HCT116 (cell line): ENCODE results near the gene MED27. TPM values are rescaled to one million over a fixed set of nuclear protein-coding genes. Genes with fewer than 3 reads are reported as not detected.

ENCODE experiments used
- ATAC-seq: fragments of 200-7000 bp; cut with Tn5 transposase; 2 replicates; pipeline ENCODE4 v1.9.1; 2020; ENCODE audit warnings: mild to moderate bottlenecking, moderate library complexity
- BruUV-seq: library from RNA; stranded (reverse); fragments of 400-500 nt; replicated peaks from 2 replicates; lab custom pipeline; 2021; lab: Mats Ljungman, UMichigan
- CTCF ChIA-PET: fragments of 300-600 bp; sonication (Branson Sonifier 250); formaldehyde crosslinking; loops from one replicate; lab custom pipeline; 2021; ENCODE audit warnings: antibody characterized with exemption; lab: Charles Lee
- POLR2A ChIA-PET: fragments of 300-600, 350-600 bp; sonication (Branson Sonifier 250); formaldehyde crosslinking; loops from one replicate; lab custom pipeline; 2021; ENCODE audit warnings: antibody characterized with exemption; lab: Charles Lee
- RAD21 ChIA-PET, 2 experiments: fragments of 300-600 bp; sonication (Branson Sonifier 250); formaldehyde crosslinking; loops; one replicate each; lab custom pipeline; 2023; ENCODE audit warnings: low total read pairs in 2 of 2; ENCODE audit not compliant: uncharacterized antibody in 2 of 2, unreplicated experiment in 2 of 2, low non-redundant PET in 1 of 2; lab: Charles Lee
- DNase-seq: peaks from one replicate; pipeline ENCODE4 v3.0.0-alpha.2; 2010; ENCODE audit warnings: low read depth, low spot score
- H2AFZ ChIP-seq: fragments of 200-600 bp; shearing (Covaris generic), sonication (generic); 2 replicates; pipeline ENCODE4 v1.6.1; 2017; ENCODE audit warnings: low read depth, mixed run types, mixed read lengths, antibody characterized with exemption, low read length; ENCODE audit not compliant: poor library complexity, severe bottlenecking
- H3K27ac ChIP-seq: 2 replicates; pipeline ENCODE4 v1.5.1; 2012; ENCODE audit warnings: low read depth, low read length
- H3K27me3 ChIP-seq: fragments of 200-600 bp; sonication (generic); 2 replicates; pipeline ENCODE4 v1.6.1; 2016; ENCODE audit warnings: mixed run types, low read length, mixed read lengths; ENCODE audit not compliant: insufficient read depth
- H3K36me3 ChIP-seq, 2 experiments: fragments of 200-500 bp in 1 of 2; fragments of 200-600 bp in 1 of 2; sonication (Bioruptor generic) in 1 of 2; sonication (generic) in 1 of 2; 2 replicates each; pipeline versions ENCODE4 v1.5.1 to v1.6.1; 2014 to 2016; ENCODE audit warnings: low read length in 2 of 2, inconsistent platforms in 1 of 2, mixed read lengths in 1 of 2, mixed run types in 1 of 2; ENCODE audit not compliant: insufficient read depth in 2 of 2, control insufficient read depth in 1 of 2
- H3K4me1 ChIP-seq, 2 experiments: fragments of 200-600 bp in 1 of 2; sonication (generic) in 1 of 2; 2 replicates each; pipeline versions ENCODE4 v1.5.1 to v1.6.1; 2012 to 2017; ENCODE audit warnings: low read length in 2 of 2, inconsistent platforms in 1 of 2, mild to moderate bottlenecking in 1 of 2, mixed read lengths in 1 of 2, mixed run types in 1 of 2, moderate library complexity in 1 of 2; ENCODE audit not compliant: insufficient read depth in 2 of 2, control insufficient read depth in 1 of 2
- H3K4me2 ChIP-seq: fragments of 200-600 bp; sonication (generic); 2 replicates; pipeline ENCODE4 v1.6.1; 2017; ENCODE audit warnings: mixed run types, low read length, mixed read lengths
- H3K4me3 ChIP-seq, 2 experiments: fragments of 200-600 bp in 1 of 2; sonication (generic) in 1 of 2; replicated peaks in 1 of 2; 2 replicates each; pipeline ENCODE4 v1.5.1; 2011 to 2016; ENCODE audit warnings: low read length in 2 of 2, control low read depth in 1 of 2, low read depth in 1 of 2, mild to moderate bottlenecking in 1 of 2, mixed read lengths in 1 of 2, mixed run types in 1 of 2
- H3K79me2 ChIP-seq: fragments of 200-600 bp; sonication (generic); 2 replicates; pipeline ENCODE4 v1.6.1; 2017; ENCODE audit warnings: mild to moderate bottlenecking, mixed run types, low read length, moderate library complexity, mixed read lengths; ENCODE audit not compliant: insufficient read depth
- H3K9ac ChIP-seq: fragments of 200-600 bp; sonication (generic); 2 replicates; pipeline ENCODE4 v1.6.1; 2016; ENCODE audit warnings: low read length, mixed read lengths
- H3K9me2 ChIP-seq: fragments of 200-600 bp; sonication (generic), shearing (Covaris generic); 2 replicates; pipeline ENCODE4 v1.6.1; 2017; ENCODE audit warnings: mixed run types, mild to moderate bottlenecking, moderate library complexity; ENCODE audit not compliant: insufficient read depth
- H3K9me3 ChIP-seq, 2 experiments: fragments of 200-500 bp in 1 of 2; fragments of 200-600 bp in 1 of 2; sonication (Bioruptor generic) in 1 of 2; sonication (generic) in 1 of 2; 2 replicates each; pipeline ENCODE4 v1.6.1; 2014 to 2017; ENCODE audit warnings: low read length in 2 of 2, mixed read lengths in 2 of 2, inconsistent platforms in 1 of 2, low read depth in 1 of 2, mild to moderate bottlenecking in 1 of 2, mixed run types in 1 of 2, moderate library complexity in 1 of 2; ENCODE audit not compliant: control insufficient read depth in 1 of 2, insufficient read depth in 1 of 2
- H4K20me1 ChIP-seq: fragments of 200-600 bp; sonication (generic), shearing (Covaris generic); 2 replicates; pipeline ENCODE4 v1.6.1; 2017; ENCODE audit warnings: mixed run types, mild to moderate bottlenecking, moderate library complexity; ENCODE audit not compliant: insufficient read depth
- CBX3 ChIP-seq: IDR thresholded peaks from 2 replicates; pipeline ENCODE4 v1.6.1; 2012; ENCODE audit warnings: low read depth
- CEBPB ChIP-seq: IDR thresholded peaks from 2 replicates; pipeline ENCODE4 v1.6.1; 2012; ENCODE audit warnings: low read depth
- EGR1 ChIP-seq: IDR thresholded peaks from 2 replicates; pipeline ENCODE4 v1.6.1; 2012; ENCODE audit warnings: low read depth
- ELF1 ChIP-seq: IDR thresholded peaks from 2 replicates; pipeline ENCODE4 v1.6.1; 2012; ENCODE audit warnings: low read depth, borderline replicate concordance
- EZH2 ChIP-seq: fragments of 200-600 bp; sonication (generic); IDR thresholded peaks from 2 replicates; pipeline ENCODE4 v1.6.1; 2017; ENCODE audit warnings: antibody characterized with exemption, mixed run types
- EZH2phosphoT487 ChIP-seq: fragments of 200-600 bp; IDR thresholded peaks from 2 replicates; pipeline ENCODE4 v1.6.1; 2018; ENCODE audit warnings: antibody characterized with exemption, borderline replicate concordance
- POLR2A ChIP-seq: IDR thresholded peaks from 2 replicates; pipeline ENCODE4 v1.7.0; 2011; ENCODE audit warnings: borderline replicate concordance; ENCODE audit not compliant: insufficient read depth, insufficient read length; ENCODE audit errors: extremely low read depth
- POLR2AphosphoS5 ChIP-seq: IDR thresholded peaks from 2 replicates; pipeline ENCODE4 v1.6.1; 2011; ENCODE audit warnings: mild to moderate bottlenecking, low read depth, low read length, moderate library complexity
- SP1 ChIP-seq: IDR thresholded peaks from 2 replicates; pipeline ENCODE4 v1.6.1; 2012; ENCODE audit warnings: low read depth
- TCF7L2 ChIP-seq: IDR thresholded peaks from 2 replicates; pipeline ENCODE4 v1.7.0; 2011; ENCODE audit warnings: borderline replicate concordance, inconsistent platforms; ENCODE audit not compliant: insufficient read depth, insufficient read length; ENCODE audit errors: extremely low read depth
- YY1 ChIP-seq: IDR thresholded peaks from 2 replicates; pipeline ENCODE4 v1.6.1; 2011; ENCODE audit warnings: low read length, low read depth, moderate library complexity, mild to moderate bottlenecking; ENCODE audit not compliant: insufficient replicate concordance; ENCODE audit errors: extremely low read depth
- ZFX ChIP-seq: fragments of 450-650 bp; IDR thresholded peaks from 2 replicates; pipeline ENCODE4 v1.6.1; 2017
- intact Hi-C: fragments of 100-400 bp; cut with micrococcal nuclease; formaldehyde crosslinking; loops from 2 replicates; pipeline ENCODE4 v1.10.0; 2022
- total RNA-seq: library from RNA; stranded (reverse); gene quantifications from one replicate; pipeline ENCODE4 v1.2.1, GENCODE V29; 2021; ENCODE audit not compliant: unreplicated experiment
- TF ChIP-seq, protein P1 (sequence below): IDR thresholded peaks from 2 replicates; pipeline ENCODE4 v1.6.1; 2011; ENCODE audit warnings: mild to moderate bottlenecking, low read length, moderate library complexity; ENCODE audit not compliant: insufficient replicate concordance; ENCODE audit errors: extremely low read depth
- TF ChIP-seq, protein P2 (sequence below): IDR thresholded peaks from 2 replicates; pipeline ENCODE4 v1.6.1; 2012
- TF ChIP-seq, protein P3 (sequence below): IDR thresholded peaks from 2 replicates; pipeline ENCODE4 v1.6.1; 2012; ENCODE audit warnings: low read depth
- TF ChIP-seq, protein P4 (sequence below), 3 experiments: fragments of 200-600 bp in 1 of 3; sonication (generic) in 1 of 3; IDR thresholded peaks in 2 of 3; conservative IDR thresholded peaks in 1 of 3; 2 replicates each; pipeline ENCODE4 v1.5.1; 2012 to 2017; ENCODE audit warnings: low read depth in 2 of 3, low read length in 2 of 3, antibody characterized with exemption in 1 of 3, borderline replicate concordance in 1 of 3, control low read depth in 1 of 3, mild to moderate bottlenecking in 1 of 3, mixed read lengths in 1 of 3, mixed run types in 1 of 3, moderate library complexity in 1 of 3; ENCODE audit not compliant: insufficient read depth in 1 of 3

MED27 gene
- total RNA-seq, 1 experiment from 2014 or later = 26.9 TPM

DNA sequence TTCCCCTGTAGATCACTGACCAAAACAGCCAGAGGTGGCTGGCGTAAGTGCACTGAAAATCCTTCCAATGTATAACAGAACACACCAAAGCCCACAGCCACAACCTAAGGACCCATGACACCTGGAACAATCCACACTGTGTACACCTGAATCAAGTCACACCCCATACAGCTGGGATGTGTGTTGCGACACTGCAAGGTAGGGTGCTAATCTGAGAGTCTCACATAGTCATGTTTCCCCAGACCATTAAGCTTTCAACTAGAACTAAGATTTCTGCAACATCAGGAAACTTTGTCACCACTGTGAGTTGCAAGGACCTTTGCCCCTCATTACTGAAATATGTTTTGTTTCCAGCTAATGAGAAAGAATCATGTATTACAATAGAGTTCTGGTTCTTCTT lies 59.4 kb downstream of the MED27 start:
- Histone ChIP-seq H3K79me2 (peaks cover 26% of the 10 kb centered on the region), H3K9ac (no peak overlapping the region), H3K4me2 (no peak overlapping the region), H3K9me2 (no peaks in the 10 kb centered on the region), H4K20me1 (no peaks in the 10 kb centered on the region; the same call in 1 of the 2 replicates), H3K4me1 (no peaks in the 10 kb centered on the region), H3K36me3 (no peaks in the 10 kb centered on the region), H3K4me3 (no peak overlapping the region), H3K9me3 (no peaks in the 10 kb centered on the region), H3K27me3 (no peaks in the 10 kb centered on the region), H3K27ac (no peak overlapping the region), H2AFZ (no peak overlapping the region)
- TF ChIP-seq, protein P1, sequence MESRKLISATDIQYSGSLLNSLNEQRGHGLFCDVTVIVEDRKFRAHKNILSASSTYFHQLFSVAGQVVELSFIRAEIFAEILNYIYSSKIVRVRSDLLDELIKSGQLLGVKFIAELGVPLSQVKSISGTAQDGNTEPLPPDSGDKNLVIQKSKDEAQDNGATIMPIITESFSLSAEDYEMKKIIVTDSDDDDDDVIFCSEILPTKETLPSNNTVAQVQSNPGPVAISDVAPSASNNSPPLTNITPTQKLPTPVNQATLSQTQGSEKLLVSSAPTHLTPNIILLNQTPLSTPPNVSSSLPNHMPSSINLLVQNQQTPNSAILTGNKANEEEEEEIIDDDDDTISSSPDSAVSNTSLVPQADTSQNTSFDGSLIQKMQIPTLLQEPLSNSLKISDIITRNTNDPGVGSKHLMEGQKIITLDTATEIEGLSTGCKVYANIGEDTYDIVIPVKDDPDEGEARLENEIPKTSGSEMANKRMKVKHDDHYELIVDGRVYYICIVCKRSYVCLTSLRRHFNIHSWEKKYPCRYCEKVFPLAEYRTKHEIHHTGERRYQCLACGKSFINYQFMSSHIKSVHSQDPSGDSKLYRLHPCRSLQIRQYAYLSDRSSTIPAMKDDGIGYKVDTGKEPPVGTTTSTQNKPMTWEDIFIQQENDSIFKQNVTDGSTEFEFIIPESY = no peak
- TF ChIP-seq EZH2 (no peak), SP1 (no peak), TCF7L2 (no peak), EGR1 (no peak), POLR2AphosphoS5 (no peak), CBX3 (no peak), YY1 (no peak), ELF1 (no peak), CEBPB (no peak), ZFX (no peak), POLR2A (no peak), EZH2phosphoT487 (no peak)
- TF ChIP-seq, protein P2, sequence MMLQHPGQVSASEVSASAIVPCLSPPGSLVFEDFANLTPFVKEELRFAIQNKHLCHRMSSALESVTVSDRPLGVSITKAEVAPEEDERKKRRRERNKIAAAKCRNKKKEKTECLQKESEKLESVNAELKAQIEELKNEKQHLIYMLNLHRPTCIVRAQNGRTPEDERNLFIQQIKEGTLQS = no peak
- TF ChIP-seq, protein P3, sequence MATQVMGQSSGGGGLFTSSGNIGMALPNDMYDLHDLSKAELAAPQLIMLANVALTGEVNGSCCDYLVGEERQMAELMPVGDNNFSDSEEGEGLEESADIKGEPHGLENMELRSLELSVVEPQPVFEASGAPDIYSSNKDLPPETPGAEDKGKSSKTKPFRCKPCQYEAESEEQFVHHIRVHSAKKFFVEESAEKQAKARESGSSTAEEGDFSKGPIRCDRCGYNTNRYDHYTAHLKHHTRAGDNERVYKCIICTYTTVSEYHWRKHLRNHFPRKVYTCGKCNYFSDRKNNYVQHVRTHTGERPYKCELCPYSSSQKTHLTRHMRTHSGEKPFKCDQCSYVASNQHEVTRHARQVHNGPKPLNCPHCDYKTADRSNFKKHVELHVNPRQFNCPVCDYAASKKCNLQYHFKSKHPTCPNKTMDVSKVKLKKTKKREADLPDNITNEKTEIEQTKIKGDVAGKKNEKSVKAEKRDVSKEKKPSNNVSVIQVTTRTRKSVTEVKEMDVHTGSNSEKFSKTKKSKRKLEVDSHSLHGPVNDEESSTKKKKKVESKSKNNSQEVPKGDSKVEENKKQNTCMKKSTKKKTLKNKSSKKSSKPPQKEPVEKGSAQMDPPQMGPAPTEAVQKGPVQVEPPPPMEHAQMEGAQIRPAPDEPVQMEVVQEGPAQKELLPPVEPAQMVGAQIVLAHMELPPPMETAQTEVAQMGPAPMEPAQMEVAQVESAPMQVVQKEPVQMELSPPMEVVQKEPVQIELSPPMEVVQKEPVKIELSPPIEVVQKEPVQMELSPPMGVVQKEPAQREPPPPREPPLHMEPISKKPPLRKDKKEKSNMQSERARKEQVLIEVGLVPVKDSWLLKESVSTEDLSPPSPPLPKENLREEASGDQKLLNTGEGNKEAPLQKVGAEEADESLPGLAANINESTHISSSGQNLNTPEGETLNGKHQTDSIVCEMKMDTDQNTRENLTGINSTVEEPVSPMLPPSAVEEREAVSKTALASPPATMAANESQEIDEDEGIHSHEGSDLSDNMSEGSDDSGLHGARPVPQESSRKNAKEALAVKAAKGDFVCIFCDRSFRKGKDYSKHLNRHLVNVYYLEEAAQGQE = no peak
- TF ChIP-seq, protein P4, sequence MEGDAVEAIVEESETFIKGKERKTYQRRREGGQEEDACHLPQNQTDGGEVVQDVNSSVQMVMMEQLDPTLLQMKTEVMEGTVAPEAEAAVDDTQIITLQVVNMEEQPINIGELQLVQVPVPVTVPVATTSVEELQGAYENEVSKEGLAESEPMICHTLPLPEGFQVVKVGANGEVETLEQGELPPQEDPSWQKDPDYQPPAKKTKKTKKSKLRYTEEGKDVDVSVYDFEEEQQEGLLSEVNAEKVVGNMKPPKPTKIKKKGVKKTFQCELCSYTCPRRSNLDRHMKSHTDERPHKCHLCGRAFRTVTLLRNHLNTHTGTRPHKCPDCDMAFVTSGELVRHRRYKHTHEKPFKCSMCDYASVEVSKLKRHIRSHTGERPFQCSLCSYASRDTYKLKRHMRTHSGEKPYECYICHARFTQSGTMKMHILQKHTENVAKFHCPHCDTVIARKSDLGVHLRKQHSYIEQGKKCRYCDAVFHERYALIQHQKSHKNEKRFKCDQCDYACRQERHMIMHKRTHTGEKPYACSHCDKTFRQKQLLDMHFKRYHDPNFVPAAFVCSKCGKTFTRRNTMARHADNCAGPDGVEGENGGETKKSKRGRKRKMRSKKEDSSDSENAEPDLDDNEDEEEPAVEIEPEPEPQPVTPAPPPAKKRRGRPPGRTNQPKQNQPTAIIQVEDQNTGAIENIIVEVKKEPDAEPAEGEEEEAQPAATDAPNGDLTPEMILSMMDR (IDR thresholded peaks at IDR 0.05 in 2 of 3, conservative IDR thresholded peaks at IDR 0.05 in 1 of 3; ENCODE audit: borderline replicate concordance in 1 of 3, insufficient read depth in 1 of 3, low read depth in 2 of 3, low read length in 2 of 3) = no peak
- BruUV-seq = no TSS peak
- ChIA-PET CTCF (no interaction called here), RAD21 (no interaction called here), POLR2A (no interaction called here)
- intact Hi-C loops = no loop called here
- ATAC-seq (no peak), DNase-seq (no peak)
